Large intestine (tissue), 3 donors: ENCODE measurements around the gene GPR37L1. TPM values are rescaled to one million over a fixed set of nuclear protein-coding genes. Genes with fewer than 3 reads are reported as not detected.

Experiments used
- DNase-seq, 2 donors: peaks; one replicate each; pipeline versions ENCODE4 v3.0.0 to v3.0.0-alpha.2; 2013
- H3K27ac ChIP-seq: one replicate; pipeline ENCODE4 v1.5.1; 2013; ENCODE audit warnings: low read length
- H3K27me3 ChIP-seq: 2 replicates; pipeline ENCODE4 v1.6.1; 2013; ENCODE audit warnings: low read length; ENCODE audit not compliant: control insufficient read depth, insufficient read depth
- H3K36me3 ChIP-seq: 2 replicates; pipeline ENCODE4 v1.6.1; 2013; ENCODE audit warnings: low read length; ENCODE audit not compliant: control insufficient read depth, insufficient read depth
- H3K4me1 ChIP-seq: one replicate; pipeline ENCODE4 v1.6.1; 2013; ENCODE audit warnings: low read length; ENCODE audit not compliant: control insufficient read depth, insufficient read depth
- H3K4me3 ChIP-seq: one replicate; pipeline ENCODE4 v1.5.1; 2013; ENCODE audit warnings: low read length
- H3K9me3 ChIP-seq: one replicate; pipeline ENCODE4 v1.6.1; 2013; ENCODE audit warnings: mild to moderate bottlenecking, low read depth, low read length, moderate library complexity; ENCODE audit not compliant: control insufficient read depth
- WGBS: methylation state at CpG from one replicate; pipeline ENCODE4 v1.1.5; 2013; ENCODE audit warnings: low lambda C conversion rate; ENCODE audit not compliant: insufficient coverage; 5-methylcytosine and 5-hydroxymethylcytosine counted together
- polyA plus RNA-seq: library from polyadenylated mRNA; unstranded; fragments of 120-200 nt; gene quantifications from one replicate; pipeline ENCODE4 v1.2.1, GENCODE V29; 2013

The GPR37L1 gene
- polyA plus RNA-seq, 1 donor = 0.10 TPM

DNA sequence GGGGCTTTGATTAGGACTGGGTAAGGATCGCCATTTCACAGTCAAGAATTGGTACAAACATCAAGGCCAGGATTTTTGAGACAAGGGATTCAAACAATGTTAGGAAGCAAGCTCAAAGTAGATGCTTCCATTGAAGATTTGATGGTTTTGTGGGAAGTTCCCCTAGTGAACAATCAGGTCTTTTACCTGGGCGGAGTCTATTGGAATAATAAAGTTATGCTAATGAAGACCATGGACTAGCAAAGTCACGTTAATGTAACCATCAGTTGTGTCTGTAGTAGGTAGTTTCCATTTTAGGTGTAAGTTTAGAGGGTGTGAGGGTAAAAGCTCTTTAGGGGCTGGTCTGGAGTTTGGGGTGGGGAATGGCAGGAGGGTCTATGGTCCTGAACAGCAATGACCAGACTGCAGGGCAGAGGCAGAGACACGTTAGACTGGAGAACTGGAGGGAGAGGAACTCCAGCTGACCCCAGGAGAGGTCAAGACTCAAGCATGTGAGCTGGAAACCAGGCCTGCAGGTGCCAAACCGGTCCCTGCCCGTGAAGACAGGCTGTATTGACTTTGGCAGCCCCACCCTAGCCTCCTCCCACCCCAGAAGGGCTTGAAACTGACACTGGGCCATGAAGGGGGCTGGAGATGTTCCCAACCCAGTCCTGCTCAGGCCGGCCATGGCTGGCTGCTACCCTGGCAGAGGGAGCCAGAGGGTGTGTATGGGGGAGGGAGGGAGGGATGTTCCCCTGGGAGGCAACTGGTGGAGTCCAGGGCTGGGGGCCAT is 36.0 kb upstream of the GPR37L1 start:
- no peaks in the 10 kb centered on the region for H3K27me3 ChIP-seq
- peaks cover 58% of the 10 kb centered on the region for H3K4me1 ChIP-seq
- no peak overlapping the region for H3K4me3 ChIP-seq
- no peaks in the 10 kb centered on the region for H3K9me3 ChIP-seq
- peak overlapping the region; percentile 94 for H3K27ac ChIP-seq
- no peaks in the 10 kb centered on the region for H3K36me3 ChIP-seq
- no CpG with 5 or more reads among the region's 7 CpGs for WGBS
- DNase-seq = peak in 1 of 2 donors; percentile 69

- Histone ChIP-seq H3K4me1 (peaks cover 49% of the 10 kb centered on the region), H3K4me3 (no peak overlapping the region), H3K27me3 (no peaks in the 10 kb centered on the region), H3K27ac (peak overlapping the region; percentile 94), H3K36me3 (no peaks in the 10 kb centered on the region), H3K9me3 (no peaks in the 10 kb centered on the region)
- peak in 1 of 2 donors; percentile 62 for DNase-seq
- no CpG with 5 or more reads among the region's 3 CpGs for WGBS
Measured at GRCh38 chr1:202088206-202088605, 34.5 kb upstream of the GPR37L1 start.

DNA sequence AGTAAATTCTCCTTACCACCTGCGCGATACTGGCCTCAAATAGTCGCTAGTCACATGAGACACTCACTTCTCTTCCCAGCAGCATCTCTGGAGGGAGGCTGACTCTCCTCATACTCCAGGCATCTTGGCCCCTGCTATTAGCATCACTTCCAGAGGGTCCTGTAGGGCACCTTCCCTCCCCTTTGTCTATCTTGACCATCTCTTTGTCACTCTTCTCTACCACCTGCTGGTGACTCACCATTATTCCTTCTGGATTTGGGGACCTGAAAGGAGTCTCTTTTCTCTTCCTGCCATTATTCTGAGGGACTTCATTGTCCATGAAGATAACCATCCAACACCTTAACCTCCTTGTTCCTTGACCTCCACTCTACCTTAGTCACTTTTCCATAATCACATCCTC is 31.7 kb upstream of the GPR37L1 start:
- Histone ChIP-seq H3K36me3 (no peaks in the 10 kb centered on the region), H3K9me3 (no peaks in the 10 kb centered on the region)

DNA sequence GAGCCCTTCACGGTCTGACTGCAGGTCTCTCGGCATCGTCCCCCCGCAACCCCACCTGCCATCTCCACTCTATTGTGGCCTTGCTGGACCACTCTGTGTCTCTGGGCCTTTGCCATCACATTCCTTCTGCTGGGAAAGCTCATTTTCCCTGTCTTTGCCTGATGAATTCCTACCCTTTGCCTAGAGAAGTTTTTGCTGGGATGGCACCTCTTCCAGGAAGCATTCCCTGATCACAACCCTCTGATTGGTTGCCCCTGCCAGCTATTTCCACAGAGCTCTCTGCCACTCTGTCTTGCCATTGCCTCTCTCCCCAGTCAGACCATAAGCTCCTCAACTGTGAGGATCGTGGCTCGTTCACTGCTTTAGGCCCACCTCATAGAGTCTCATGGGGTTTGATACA is 28.9 kb upstream of the GPR37L1 start:
- H3K27me3 ChIP-seq = no peaks in the 10 kb centered on the region
- WGBS = no CpG with 5 or more reads among the region's 6 CpGs

More for the DNA sequence above, 31.7 kb upstream of the GPR37L1 start:
- Histone ChIP-seq H3K27ac (no peak overlapping the region), H3K4me1 (peaks cover 29% of the 10 kb centered on the region), H3K4me3 (no peak overlapping the region), H3K27me3 (no peaks in the 10 kb centered on the region)
- DNase-seq = no peak
- no CpG with 5 or more reads among the region's 3 CpGs for WGBS

GRCh38 chr1:202101184-202101583 is 21.5 kb upstream of the GPR37L1 start:
- H3K27me3 ChIP-seq = no peaks in the 10 kb centered on the region
- no peaks in the 10 kb centered on the region for H3K9me3 ChIP-seq
- H3K27ac ChIP-seq = no peak overlapping the region
- no peak for DNase-seq
- H3K36me3 ChIP-seq = no peaks in the 10 kb centered on the region
- no CpG with 5 or more reads among the region's 4 CpGs for WGBS
- peaks cover 22% of the 10 kb centered on the region for H3K4me1 ChIP-seq
- no peak overlapping the region for H3K4me3 ChIP-seq

More for the DNA sequence above, 28.9 kb upstream of the GPR37L1 start:
- H3K4me1 ChIP-seq = peaks cover under 1% of the 10 kb centered on the region
- H3K27ac ChIP-seq = no peak overlapping the region
- H3K4me3 ChIP-seq = no peak overlapping the region
- no peaks in the 10 kb centered on the region for H3K9me3 ChIP-seq
- DNase-seq = no peak
- H3K36me3 ChIP-seq = no peaks in the 10 kb centered on the region

DNA sequence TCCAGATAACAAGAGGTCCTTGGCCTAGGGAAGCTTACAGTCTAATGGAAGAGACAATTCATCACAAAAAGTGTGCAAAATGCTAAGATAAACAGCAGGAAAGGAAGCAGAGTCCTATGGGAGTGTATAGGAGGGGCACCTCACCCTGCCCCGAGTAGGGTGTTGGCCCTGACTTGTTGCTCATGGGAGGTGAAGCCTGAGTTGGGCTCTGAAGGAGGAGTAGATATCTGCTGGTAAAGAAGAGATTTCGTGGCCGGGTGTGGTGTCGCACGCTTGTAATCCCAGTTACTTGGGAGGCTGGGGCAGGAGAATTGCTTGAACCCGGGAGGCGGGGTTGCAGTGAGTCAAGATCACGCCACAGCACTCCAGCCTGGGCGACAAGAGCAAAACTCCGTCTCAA is 18.6 kb upstream of the GPR37L1 start:
- no peaks in the 10 kb centered on the region for H3K9me3 ChIP-seq
- WGBS = 100% methylated on average over 4 of the region's 10 CpGs
- DNase-seq = no peak
- H3K27ac ChIP-seq = no peak overlapping the region
- H3K36me3 ChIP-seq = no peaks in the 10 kb centered on the region
- peaks cover 47% of the 10 kb centered on the region for H3K4me1 ChIP-seq
- no peak overlapping the region for H3K4me3 ChIP-seq
- no peaks in the 10 kb centered on the region for H3K27me3 ChIP-seq

DNA sequence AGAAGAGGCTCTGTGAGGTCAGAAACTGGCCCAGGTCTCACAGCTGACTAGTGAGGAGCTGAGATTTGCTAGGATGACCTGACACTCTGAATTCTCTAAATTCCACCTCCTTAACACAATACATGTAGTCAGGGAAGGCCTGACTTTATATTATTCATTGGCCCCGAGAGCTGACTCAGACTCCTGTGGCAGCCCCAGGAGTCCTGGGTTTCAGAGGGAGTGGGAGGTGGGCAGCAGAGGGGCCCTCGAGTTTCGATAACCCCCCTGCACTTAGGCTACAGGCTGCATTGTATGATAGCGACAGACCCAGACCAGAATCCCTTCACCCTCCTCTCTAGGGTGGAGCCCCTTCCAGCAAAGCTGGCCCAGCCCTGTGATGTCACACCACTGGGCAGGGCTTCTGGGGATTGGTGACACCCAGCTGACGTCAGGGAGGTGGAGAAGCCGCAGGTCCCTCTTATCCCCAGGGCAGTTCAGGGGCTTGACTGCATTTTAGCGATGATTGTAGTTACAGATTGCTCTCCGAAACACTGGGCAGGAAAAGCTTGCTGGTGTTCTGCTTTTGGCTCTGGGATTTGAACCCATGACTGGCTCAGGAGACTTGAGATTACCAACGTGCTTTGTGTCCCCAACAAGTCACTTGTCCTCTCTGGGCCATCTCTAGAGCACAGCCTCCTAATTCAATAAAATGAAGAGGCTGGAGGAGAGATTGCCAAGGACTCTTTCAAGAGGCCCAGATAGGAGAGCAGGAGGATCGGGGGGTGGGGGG is 17.0 kb upstream of the GPR37L1 start:
- Histone ChIP-seq H3K4me1 (peaks cover 57% of the 10 kb centered on the region), H3K36me3 (no peaks in the 10 kb centered on the region), H3K9me3 (no peaks in the 10 kb centered on the region), H3K27ac (peak overlapping the region; percentile 96), H3K27me3 (no peaks in the 10 kb centered on the region), H3K4me3 (no peak overlapping the region)
- no CpG with 5 or more reads among the region's 10 CpGs for WGBS
- DNase-seq = peak; percentile 94 to 98

GRCh38 chr1:202106340-202107254 is 16.1 kb upstream of the GPR37L1 start:
- WGBS = no CpG with 5 or more reads among the region's 10 CpGs
- Histone ChIP-seq H3K4me3 (no peak overlapping the region), H3K36me3 (no peaks in the 10 kb centered on the region), H3K9me3 (no peaks in the 10 kb centered on the region), H3K4me1 (peaks cover 57% of the 10 kb centered on the region), H3K27ac (peak overlapping the region; percentile 96), H3K27me3 (no peaks in the 10 kb centered on the region)
- DNase-seq = peak; percentile 97 to 99

DNA sequence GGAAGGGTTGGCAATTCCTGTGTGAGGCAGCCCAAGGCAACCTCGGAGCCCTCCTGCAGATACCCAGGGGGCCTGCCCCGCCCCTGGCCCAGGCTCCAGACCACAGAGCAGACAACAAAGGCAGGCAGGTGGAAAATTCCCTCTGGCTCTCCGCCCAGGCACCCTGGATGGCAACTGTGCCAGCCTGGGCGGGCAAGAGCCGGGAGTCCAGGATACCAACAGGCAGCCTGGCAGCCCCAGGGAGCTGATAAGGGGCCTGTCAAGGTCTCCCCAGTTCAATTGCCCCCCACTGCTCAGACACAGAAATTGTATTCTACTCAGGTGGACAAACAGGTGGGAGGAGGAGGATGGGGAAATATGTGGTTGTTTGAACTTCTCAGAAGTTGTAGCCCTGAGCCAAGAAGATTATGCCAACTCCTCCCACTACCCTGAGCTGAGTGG is 15.4 kb upstream of the GPR37L1 start:
- DNase-seq = peak in 1 of 2 donors; percentile 54
- no peaks in the 10 kb centered on the region for H3K36me3 ChIP-seq
- H3K4me1 ChIP-seq = peaks cover 57% of the 10 kb centered on the region
- H3K27ac ChIP-seq = peak overlapping the region; percentile 96
- H3K27me3 ChIP-seq = no peaks in the 10 kb centered on the region
- H3K4me3 ChIP-seq = no peak overlapping the region
- H3K9me3 ChIP-seq = no peaks in the 10 kb centered on the region
- no CpG with 5 or more reads among the region's 5 CpGs for WGBS
